ENCODE results near the gene SPP2. TPM values are rescaled to one million over a fixed set of nuclear protein-coding genes. Genes with fewer than 3 reads are reported as not detected.

SPP2 gene
- total RNA-seq, 1 experiment from 2014 or later = not detected

DNA sequence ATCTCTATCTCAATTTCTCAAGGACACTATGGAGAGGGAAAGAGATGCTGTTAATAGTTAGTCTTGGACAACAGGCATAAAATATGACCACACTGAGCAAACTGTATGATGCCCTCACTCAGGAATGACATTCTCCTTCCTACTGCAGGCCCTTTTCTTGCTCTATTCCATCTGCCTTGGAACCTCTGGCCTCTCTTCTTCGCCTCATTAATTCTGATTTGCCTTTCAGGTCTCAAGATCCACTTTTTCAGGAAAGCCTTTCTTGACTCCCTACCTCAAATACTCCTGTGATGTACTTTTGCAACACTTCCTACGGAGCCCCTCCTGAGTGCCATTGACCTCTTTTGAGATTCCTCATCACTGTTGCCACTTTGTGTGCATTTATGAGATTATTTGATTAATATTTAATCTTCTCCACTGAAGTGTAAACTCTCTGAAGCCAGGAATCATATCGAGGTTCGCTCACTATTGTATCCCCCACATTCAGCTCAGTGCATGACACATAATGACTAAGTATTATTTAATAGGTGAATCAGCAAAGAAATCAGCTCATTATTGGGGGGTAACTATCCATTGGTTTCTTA lies 21.3 kb upstream of the SPP2 start:
- no peak overlapping the region for H2BK5ac ChIP-seq (ENCODE audit: insufficient read length, low read length)
- H3K14ac ChIP-seq (ENCODE audit: insufficient read depth, low read length) = no peak overlapping the region
- no peaks in the 10 kb centered on the region for H3K23me2 ChIP-seq (ENCODE audit: insufficient read length, low read depth, low read length, poor library complexity, severe bottlenecking)
- no peaks in the 10 kb centered on the region for H3K4me1 ChIP-seq (ENCODE audit: insufficient read depth, low read length)
- H3K9me3 Mint-ChIP-seq = peaks cover 4 to 5% of the 10 kb centered on the region in 2 experiments; a peak in 3 of 5 replicates
- H3K27ac Mint-ChIP-seq = no peak overlapping the region
- TF ChIP-seq, protein P1, sequence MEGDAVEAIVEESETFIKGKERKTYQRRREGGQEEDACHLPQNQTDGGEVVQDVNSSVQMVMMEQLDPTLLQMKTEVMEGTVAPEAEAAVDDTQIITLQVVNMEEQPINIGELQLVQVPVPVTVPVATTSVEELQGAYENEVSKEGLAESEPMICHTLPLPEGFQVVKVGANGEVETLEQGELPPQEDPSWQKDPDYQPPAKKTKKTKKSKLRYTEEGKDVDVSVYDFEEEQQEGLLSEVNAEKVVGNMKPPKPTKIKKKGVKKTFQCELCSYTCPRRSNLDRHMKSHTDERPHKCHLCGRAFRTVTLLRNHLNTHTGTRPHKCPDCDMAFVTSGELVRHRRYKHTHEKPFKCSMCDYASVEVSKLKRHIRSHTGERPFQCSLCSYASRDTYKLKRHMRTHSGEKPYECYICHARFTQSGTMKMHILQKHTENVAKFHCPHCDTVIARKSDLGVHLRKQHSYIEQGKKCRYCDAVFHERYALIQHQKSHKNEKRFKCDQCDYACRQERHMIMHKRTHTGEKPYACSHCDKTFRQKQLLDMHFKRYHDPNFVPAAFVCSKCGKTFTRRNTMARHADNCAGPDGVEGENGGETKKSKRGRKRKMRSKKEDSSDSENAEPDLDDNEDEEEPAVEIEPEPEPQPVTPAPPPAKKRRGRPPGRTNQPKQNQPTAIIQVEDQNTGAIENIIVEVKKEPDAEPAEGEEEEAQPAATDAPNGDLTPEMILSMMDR (conservative IDR thresholded peaks at IDR 0.05) = no peak
- no peaks in the 10 kb centered on the region for H3K4me1 Mint-ChIP-seq
- no peaks in the 10 kb centered on the region for H3K9me3 ChIP-seq (ENCODE audit: control insufficient read depth, low read depth, low read length)
- no peaks in the 10 kb centered on the region for H3K27me3 ChIP-seq (ENCODE audit: insufficient read depth, low read length)
- H3K4me3 Mint-ChIP-seq = no peak overlapping the region
- H2BK15ac ChIP-seq (ENCODE audit: low read depth, low read length) = no peak overlapping the region
- H2AFZ ChIP-seq (ENCODE audit: low read length) = no peak overlapping the region
- peaks cover 0 to 4% (median 0%) of the 10 kb centered on the region in 3 experiments; a peak in 1 of 7 replicates for H3K36me3 Mint-ChIP-seq (ENCODE audit: insufficient read depth in 1 of 3, low read depth in 3 of 3)
- H3K9ac ChIP-seq (ENCODE audit: extremely low read depth, insufficient read length, low read length) = no peak overlapping the region
- H3T11ph ChIP-seq (ENCODE audit: low read length) = no peak overlapping the region
- H4K5ac ChIP-seq (ENCODE audit: insufficient read length, low read depth, low read length) = no peak overlapping the region
- no peaks in the 10 kb centered on the region for H3K79me1 ChIP-seq (ENCODE audit: insufficient read depth, low read depth, low read length, poor library complexity, severe bottlenecking)
- H4K20me1 ChIP-seq (ENCODE audit: control insufficient read depth, insufficient read depth, insufficient read length) = no peaks in the 10 kb centered on the region
- no peak overlapping the region for H2BK120ac ChIP-seq (ENCODE audit: low read depth, low read length, poor library complexity, severe bottlenecking)
- peaks cover 17% of the 10 kb centered on the region for H3K27me3 Mint-ChIP-seq (ENCODE audit: low read depth)
- no CpG with 5 or more reads among the region's 4 CpGs for WGBS (ENCODE audit: extremely low coverage, insufficient read length, low lambda C conversion rate)
- no peak overlapping the region for H3K18ac ChIP-seq (ENCODE audit: insufficient read length, low read depth, low read length)
- H4K91ac ChIP-seq (ENCODE audit: insufficient read length, low read depth, low read length) = no peak overlapping the region
- no peak overlapping the region for H3K56ac ChIP-seq (ENCODE audit: insufficient read length, low read depth, low read length)
- DNase-seq = no peak
- H2BK12ac ChIP-seq (ENCODE audit: insufficient read length, low read depth, low read length) = no peak overlapping the region
- H2BK20ac ChIP-seq (ENCODE audit: low read depth, low read length, poor library complexity, severe bottlenecking) = no peak overlapping the region
- no peak overlapping the region for H3K4ac ChIP-seq (ENCODE audit: low read depth, low read length)
- no peak overlapping the region for H3K27ac ChIP-seq (ENCODE audit: insufficient read length, low read depth, low read length)
- H4K8ac ChIP-seq (replicated peaks; ENCODE audit: insufficient read length, low read depth, low read length) = no peak overlapping the region
- no peaks in the 10 kb centered on the region for H3K79me2 ChIP-seq (ENCODE audit: insufficient read depth, low read length)
- H3K23ac ChIP-seq (ENCODE audit: insufficient read length, low read depth, low read length) = no peak overlapping the region
- H2AK5ac ChIP-seq (ENCODE audit: insufficient read length, low read length) = no peak overlapping the region
- H3K4me2 ChIP-seq (ENCODE audit: insufficient read depth, insufficient read length, low read length) = no peak overlapping the region

Measured in H9 (cell line).